NCI-H1436 (cell line): Measurements from ENCODE around the gene HIP1R.

Experiments
- DNase-seq: peaks from one replicate; lab custom pipeline; 2025; lab: John Stamatoyannopoulos, UW

HIP1R gene

DNA sequence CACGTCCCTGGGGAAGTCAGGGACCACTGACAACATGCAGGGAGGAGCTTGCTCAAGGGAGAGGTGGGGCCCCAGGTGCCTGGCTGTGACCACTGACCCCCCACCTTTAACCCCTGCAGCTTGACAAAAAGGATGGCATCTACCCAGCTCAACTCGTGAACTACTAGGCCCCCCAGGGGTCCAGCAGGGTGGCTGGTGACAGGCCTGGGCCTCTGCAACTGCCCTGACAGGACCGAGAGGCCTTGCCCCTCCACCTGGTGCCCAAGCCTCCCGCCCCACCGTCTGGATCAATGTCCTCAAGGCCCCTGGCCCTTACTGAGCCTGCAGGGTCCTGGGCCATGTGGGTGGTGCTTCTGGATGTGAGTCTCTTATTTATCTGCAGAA lies 26.3 kb downstream of the HIP1R start:
- DNase-seq, result no peak

DNA sequence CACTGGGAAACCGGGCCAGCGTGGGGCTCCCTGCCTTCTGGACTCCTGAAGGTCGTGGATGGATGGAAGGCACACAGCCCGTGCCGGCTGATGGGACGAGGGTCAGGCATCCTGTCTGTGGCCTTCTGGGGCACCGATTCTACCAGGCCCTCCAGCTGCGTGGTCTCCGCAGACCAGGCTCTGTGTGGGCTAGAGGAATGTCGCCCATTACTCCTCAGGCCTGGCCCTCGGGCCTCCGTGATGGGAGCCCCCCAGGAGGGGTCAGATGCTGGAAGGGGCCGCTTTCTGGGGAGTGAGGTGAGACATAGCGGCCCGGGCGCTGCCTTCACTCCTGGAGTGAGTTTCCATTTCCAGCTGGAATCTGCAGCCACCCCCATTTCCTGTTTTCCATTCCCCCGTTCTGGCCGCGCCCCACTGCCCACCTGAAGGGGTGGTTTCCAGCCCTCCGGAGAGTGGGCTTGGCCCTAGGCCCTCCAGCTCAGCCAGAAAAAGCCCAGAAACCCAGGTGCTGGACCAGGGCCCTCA lies 26.9 kb downstream of the HIP1R start:
- no peak for DNase-seq

DNA sequence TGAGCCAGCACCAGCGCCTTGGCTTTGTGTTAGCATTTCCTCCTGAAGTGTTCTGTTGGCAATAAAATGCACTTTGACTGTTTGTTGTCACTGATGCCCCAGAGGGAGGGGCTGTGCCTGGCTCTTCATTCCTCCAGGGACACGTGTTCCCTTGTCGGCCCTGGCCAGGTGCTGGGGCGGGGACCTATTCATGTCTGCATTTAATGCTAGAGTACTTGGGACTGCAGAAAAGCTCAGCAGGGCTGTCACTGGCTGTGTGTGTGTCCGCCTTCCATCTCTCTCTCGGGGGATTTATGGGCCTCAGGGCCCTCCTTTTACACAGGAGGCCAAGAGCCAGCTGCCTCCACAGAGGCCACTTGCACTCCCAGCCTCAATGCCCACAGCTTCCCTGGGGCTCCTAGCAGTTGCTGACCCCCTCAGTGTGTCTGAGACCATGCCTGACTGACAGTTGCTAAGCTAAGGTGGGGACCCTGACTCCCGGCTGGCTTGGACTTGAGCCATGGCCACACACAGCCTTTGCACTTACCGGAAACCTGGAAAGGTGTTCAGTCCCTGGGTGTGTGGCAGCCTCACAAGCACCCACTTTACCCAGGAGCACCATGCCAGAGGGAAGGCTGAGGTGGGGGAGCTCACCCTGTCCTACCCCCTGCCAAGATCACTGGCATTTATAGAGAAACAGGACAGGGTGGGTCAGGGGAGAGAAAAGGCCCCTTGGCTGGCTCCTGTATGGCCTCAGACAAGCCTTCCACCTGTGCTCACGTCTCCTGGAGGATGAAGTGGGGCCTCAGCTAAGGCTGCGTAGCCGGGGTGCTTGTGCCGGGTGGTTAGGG lies 27.8 kb downstream of the HIP1R start:
- DNase-seq, result peak; percentile 70

DNA sequence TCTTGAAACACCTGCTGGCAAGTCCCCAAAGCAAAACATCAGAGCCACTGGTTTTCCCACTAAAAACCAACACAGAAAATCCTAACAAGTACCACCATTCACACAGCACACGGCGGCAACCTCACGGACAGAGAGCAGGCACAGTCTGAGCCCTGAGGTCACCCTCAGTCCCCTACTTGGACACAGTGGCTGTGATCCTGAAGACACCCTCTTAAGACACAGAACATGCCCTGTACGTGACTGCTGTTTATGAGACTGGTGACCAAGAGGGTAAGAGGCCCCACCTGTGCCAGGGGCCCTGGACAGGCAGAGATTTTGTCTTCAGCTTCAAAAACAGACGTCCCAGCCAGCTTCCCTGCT lies 29.6 kb downstream of the HIP1R start:
- DNase-seq, result no peak

DNA sequence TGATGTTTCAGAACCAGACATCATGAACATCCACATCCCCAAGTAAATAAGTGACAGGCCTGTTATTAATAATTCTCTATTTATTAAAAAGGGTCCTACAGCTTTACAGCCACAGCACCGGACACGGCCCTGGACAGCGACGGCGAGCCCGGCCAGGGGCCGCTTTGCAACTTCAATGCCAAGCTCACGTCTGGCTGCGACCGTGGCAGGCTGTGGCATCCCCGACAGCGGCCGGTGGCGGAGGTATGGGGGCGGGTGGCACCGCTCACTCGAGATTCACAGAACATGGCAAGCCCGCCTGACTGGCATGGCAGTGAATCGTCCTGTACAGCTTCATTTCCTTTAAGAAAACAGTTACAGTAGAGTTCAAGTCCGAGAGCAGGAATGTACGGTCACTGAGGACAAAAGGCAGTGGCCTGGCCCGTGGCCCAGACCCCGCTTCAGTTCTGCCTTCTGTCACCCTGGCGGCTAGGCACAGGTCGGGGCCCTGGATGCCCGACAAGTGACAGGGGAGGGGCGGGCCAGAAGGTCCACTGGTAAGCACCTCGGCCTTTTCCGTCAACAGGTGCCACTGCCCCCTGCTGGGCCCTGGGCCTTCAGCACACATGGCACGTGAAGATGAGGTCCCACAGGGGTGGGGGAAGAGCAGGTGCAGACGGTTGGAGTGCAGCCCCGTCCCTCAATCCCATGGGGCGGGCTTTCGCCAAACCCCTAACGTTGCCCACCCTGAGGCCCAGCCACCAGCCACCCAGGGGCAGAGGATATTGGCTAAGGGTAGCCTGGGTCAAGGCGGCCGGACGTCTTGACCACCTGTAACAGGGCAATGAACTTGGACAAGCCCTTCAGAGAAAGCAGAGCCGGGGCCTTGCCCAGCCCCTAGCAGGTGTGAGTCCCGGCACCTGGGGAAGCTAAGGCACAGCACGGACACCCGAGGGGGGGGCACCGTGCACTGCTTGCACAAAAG lies 30.3 kb downstream of the HIP1R start:
- DNase-seq, result peak; percentile 25

DNA sequence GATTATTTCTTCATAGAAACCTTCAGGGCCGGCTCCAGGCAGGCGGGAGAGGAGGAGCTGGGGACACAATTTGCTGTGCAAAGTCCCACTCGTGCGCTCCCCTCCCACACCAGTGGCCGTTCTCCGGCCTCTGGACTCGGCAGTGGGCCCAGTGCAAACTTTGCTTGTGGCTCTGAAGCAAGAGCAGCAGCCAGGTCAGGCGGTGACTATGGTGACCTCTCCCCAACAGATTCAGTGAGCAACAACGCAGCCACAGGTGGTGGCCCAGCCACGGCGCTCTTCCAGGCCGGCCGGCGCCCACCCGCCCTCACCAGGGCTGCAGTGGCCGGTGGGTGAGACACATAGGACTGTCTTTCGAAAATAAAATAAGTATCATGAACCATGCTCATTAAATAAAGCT lies 31.1 kb downstream of the HIP1R start:
- DNase-seq, result no peak

DNA sequence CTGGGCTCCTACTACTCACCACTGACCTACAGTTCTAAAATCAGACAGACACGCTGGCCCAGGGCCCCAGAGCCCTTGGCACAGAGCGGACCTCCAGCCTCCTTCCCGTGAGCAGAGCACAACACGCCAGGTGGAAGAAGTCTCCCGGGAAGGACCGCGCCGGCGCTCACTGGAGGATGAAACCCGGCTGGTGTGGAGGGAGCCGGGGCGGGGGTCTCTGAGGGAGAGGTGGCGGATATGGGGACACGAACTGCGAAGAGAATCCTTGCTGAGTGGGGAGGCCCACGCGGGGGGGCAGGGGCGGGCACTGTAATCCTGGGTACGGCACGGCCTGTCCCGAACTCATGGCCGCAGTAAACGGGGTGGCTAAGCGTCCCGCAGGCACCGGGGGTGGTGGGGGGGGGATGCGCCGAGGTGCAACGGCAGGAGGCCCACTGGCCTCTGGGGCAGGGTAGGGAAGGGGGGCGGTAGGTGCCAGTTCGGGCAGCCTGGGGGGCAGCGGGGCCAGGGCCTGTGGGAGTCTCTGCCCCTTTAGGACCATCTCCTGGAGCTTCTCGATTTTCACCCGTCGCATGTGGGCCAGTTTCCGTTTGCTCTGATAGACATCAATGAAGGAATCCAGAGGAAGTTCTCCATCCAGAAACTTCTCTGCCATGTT lies 31.8 kb downstream of the HIP1R start:
- no peak for DNase-seq

DNA sequence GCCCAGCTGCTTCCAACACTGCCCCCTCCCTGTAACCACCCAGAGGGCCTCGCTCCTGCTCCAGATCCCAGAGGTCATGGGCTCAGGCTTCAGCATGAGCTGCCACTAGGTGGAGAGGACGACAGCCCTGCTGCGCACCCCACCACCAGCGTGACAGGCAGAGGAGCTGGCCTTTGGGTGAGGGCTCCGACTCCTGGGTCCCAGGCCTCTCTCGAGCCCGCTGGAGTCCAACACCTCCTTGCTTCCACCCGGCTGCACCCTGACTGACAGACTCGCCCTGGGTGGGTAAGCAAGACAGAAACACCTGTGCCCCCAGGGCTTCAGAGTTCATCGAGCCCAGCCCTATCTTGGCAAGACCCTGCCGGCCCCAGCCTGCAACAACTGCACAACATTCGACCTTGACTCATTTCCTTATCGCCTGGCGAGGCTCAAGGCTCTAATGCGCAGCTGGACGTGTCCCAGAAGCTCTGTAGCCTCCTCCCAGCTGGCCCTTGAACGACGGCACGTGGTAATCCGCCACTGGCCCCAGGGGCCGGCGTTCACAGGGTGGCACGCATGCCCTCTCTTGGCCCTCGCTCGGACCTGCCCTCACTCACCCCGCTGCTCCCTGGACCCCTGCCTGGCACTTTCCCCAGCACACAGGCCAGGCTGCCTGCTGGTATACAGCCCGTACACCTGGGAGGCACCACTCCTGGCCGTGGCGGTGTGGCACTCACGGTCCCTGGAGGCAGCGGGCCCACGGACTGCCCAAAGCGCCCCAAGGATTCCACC lies 32.6 kb downstream of the HIP1R start:
- DNase-seq, result no peak

DNA sequence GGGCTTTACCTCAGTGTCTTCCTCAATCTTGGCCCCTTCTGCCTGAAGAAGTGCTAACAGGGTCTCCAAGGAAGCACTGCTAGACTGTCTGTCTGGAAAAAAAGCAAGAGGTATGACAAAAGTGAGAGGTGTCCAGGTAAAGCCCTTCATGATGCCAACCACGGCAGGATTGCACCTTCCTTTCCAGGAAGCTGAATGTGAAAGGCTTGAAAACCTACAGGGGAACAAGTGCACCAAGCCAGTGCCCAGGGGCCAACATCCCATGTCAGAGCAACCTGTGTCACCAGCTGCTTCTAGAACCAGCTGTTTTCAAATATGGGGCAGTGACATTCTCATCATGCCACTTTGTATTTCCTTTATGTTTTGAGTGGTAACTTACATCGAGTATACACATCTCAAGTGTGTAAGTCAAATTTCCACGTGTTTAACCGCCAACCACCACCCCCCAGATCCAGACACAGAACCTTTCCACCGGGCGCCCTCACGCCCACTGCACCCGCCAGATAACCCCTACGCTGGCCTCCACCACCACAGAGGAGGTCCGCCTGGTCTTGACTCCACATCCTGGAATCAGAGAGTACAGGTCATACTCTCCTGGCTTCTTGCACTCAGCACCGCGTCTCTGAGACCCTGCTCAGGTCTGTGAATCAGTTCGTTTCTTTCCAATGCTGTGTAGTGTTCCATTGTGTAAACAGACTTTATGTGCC lies 33.4 kb downstream of the HIP1R start:
- no peak for DNase-seq

DNA sequence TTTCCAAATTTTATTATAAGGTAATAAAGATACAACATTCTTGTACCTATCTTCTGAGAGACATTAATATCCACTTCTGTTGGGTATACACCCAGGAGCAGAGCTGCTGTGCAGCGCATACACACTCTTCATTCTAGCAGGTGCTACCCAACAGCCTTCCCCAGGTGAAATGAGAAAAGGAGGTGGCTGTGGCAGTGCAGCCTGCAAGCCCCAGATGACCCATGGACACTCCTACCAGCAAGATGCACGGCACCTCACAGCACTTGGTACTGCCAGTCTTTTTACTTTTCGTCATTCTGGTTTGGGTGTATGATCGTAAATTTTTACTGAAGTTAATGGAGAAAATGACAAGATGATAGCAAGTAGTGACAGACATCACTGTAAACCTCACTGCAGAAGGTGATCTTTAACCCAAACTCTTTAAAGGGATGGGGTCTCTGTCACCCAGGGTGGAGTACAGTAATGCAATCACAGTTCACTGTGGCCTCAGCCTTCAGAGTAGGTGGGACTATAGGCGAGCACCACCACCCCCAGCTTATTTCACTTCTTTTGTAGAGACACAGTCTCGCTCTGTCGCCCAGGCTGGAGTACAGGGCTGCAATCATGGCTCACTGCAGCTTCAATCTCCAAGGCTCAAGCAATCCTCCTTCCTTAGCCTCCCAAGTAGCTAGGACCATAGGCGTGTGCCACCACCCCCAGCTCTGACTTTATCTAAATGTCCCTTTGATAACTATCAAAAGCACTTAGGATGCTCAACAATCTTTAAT lies 34.1 kb downstream of the HIP1R start:
- DNase-seq, result no peak

DNA sequence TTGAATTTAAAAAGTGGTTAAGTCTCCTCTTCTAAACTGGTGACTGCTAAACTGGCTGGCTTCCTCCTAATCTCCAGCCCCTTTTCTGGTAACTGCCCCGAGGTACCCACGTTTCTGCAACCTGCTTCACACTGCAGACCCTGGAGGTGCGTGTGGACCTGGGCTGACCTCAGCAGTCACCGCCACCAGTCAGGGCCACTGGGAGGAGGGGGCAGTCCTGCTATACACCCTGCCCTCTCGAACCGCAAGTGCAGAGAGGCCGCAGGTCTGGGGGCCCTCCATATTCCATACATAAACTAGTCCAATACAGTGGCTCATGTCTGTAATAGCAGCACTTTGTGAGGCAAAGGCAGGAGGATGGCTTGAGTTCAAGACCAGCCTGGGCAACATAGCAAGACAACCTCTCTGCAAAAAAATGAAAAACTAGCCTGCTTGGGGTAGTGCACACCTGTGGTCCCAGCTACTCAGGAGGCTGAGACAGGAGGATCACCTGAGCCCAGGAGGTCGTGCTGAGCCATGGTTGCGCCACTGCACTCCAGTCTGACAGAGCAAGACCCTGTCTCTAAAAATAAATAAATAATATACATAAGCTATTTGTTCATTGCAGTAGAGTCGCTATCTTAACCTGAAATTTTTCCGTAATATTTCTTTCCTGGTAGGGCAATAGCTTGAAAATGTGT lies 35.0 kb downstream of the HIP1R start:
- DNase-seq, result no peak

DNA sequence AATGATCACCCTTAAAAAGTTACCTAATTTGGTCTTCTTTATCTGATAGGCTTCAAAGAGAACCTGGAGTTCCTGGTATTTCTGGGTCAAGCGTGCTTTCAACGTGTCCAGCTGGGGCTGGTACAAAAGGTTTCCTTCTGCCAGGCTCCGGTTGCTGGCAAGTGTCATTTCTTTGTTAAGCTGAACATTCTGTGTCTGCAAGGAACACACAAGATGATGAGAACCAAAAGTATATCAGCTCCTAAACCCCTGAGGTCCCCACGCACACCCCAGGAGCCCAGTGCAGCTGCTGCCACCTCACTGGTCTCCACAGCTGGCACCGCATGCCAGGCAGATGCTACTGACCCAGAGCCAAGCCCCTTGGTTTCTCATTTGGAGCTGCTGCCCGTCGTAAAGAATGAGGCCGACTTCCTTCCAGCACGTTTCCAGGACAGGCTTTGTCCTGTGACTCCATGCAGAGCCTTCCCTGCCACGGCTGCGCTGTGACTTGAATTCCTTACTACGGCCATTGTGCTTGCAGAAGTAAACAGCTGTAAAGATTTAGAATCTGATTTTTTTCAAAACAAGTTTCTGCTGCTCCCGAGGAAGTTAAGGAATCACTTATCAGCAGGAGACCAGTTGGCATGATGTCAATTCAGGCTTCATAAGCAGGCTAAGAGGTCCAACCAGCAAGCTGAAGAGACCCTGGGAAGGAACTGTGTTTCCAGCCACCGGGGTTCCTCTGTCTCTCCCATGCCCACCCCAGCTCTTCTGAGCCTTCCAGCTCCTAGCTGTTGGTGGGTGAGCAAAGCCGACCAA lies 35.8 kb downstream of the HIP1R start:
- no peak for DNase-seq

DNA sequence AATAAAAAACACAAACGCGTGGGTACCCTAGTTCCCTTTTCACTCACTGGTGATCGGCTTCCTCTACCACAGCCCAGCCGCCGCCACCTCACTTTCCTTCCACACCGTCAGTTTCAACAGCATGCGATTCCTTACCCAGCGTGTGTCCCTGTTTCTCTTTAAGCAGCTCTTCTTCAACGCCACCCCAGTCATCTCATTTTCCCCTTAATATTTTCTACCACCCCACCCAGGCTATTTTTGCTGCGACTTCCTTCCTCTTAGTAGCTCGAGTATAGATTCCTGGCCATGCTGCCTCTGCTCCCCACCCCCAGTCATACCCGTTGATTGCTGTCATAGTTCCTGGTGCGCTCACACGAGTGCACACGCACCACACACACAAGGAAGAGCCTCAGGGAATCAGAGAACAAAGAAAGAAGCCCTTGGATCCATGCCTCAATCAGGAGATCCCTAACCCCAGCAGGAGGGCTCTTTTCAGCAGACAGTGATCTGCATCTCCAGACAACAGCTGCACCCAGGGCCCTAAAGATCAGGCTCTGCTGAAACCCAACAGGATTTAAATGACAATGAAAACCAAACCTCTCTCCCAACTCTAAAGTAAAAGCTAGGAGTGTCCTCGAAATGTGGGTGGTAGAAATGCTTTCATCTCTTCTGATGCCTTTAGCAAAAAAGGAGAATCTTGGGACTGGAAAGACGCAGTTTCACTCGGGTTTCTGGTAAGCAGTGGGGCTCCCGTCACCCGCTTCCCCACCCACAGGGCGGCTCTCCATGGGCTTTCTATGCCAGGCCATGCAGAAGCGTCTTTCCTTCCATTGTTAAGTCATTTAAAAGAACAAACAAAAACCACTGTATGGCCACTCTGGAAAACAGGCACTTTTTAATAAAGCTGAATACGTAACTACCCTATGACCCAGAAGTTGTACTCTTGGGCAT lies 36.9 kb downstream of the HIP1R start:
- no peak for DNase-seq

DNA sequence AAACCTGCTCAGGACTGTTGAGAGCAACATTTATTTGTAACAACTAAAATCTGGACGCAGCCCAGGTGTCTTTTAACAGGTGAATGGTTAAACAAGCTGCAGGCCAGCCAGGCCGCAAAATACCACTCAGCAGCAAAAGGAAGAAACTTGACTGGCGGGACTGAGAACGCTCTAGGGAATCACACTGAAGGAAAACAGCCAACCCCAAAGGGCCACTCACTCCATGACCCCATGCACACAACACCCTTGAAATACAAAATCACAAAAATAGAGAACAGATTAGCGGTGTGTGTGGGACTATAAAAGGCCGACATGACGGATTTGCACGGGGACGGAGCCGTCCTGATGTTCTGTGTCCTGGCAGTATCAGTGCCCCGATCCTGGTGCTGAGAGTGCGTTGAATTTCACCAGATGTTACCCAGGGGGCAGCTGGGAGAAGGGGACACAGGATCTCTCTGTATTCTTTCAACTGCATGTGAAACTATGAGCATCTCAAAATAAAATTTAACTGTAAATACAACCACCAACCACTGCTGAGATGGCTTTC lies 37.6 kb downstream of the HIP1R start:
- DNase-seq, result no peak

DNA sequence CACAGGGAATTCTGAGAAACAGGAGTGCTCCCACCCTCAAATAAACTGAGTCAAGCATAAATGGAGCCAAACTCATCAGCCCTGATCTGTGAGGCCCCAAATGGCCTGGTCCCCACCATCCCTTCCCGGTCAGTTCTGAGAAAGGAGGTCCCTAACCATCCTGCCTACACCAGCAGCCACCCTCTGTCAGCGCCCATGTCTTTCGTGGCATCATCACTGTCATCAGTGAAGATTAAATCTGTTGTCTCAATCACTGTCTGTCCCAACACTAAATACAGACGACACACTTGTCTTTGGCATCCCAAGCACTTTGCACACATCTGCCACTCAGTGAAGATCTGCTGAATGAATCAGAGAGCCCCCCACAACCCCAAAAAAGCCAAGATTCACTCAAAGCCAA lies 38.3 kb downstream of the HIP1R start:
- no peak for DNase-seq

DNA sequence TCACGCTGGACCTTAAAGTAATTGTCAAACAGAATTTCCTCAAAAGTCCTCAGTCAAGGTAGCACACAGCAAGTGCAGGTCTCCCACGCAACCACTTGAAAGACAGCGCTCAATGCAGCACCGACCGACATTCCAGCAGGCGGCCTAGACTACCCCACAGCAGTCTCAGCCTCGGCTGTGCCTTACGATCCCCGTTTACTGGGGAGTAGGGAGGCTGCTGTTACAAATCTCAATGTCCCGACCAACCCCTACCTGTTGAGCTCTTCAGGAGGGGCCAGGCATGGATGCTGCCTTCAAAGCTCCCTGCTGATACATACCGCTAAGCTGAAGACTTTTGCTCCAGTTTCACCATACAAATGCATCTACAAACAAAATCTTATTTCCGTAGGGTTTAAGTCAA lies 38.8 kb downstream of the HIP1R start:
- no peak for DNase-seq

DNA sequence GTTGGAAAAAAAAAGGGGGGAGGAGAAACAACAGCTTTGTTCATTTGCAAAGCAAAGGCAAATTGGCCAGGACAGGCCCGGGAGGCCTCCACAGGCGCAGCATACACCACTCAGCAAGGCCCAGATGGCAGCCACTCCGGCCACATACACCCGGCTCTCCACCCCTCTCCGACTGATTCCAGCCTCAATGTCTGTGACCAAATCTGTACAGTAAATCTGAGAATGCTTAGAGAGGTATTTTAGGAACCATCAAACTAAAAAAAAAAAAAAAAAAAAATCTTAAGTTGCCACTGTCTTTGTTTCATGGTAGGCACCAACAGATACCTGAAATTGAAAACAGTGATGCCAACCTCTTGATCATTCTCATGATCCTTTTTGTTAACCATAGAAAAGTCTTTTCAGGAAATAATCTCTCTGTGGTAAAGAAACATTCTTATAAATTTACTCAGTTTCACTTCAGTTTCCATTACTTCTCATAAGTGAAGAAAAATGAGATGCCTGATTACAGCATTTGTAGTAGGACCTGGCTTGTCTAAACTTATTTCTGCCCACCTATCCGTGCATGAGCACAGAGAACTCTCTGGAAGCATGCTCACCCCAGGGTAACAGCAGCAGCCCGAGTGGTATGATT lies 40.4 kb downstream of the HIP1R start:
- no peak for DNase-seq
